Subcutaneous adipose tissue (tissue), 4 donors: ENCODE measurements around the gene CWC27. TPM values are rescaled to one million over a fixed set of nuclear protein-coding genes. Genes with fewer than 3 reads are reported as not detected.

Experiments used
- total RNA-seq, 4 donors: library from RNA; depleted of rRNA; stranded (reverse); fragments of >200 nt; gene quantifications; one replicate each; pipeline ENCODE4 v1.1.0, GENCODE V29; 2016
- TF ChIP-seq, protein P1 (sequence below): fragments of 450-650 bp; IDR thresholded peaks from one replicate; pipeline ENCODE4 v1.5.1; 2016; ENCODE audit warnings: low read depth, mild to moderate bottlenecking, control low read depth, antibody characterized with exemption, moderate library complexity

Gene CWC27
- total RNA-seq, 4 donors from 2014 or later = 9.0 to 17.8 (median 15.2) TPM

DNA sequence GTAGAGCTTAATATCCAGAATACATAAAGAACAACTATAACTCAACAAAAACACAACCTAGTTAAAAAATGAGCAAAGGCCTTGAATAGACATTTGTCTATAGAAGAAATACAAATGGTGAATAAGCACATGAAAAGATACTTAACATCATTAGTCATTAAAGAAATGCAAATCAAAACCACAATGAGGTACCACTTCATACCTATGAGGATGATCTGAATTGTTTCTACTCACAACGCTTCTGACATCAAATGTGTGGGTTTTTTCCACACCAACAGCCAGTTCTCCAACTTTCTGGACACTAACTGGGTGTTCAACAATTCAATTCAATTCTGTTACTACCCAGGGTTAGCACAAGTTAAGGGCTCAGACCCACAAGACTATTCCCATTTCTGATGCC is 22.3 kb upstream of the CWC27 start:
- TF ChIP-seq, protein P1, sequence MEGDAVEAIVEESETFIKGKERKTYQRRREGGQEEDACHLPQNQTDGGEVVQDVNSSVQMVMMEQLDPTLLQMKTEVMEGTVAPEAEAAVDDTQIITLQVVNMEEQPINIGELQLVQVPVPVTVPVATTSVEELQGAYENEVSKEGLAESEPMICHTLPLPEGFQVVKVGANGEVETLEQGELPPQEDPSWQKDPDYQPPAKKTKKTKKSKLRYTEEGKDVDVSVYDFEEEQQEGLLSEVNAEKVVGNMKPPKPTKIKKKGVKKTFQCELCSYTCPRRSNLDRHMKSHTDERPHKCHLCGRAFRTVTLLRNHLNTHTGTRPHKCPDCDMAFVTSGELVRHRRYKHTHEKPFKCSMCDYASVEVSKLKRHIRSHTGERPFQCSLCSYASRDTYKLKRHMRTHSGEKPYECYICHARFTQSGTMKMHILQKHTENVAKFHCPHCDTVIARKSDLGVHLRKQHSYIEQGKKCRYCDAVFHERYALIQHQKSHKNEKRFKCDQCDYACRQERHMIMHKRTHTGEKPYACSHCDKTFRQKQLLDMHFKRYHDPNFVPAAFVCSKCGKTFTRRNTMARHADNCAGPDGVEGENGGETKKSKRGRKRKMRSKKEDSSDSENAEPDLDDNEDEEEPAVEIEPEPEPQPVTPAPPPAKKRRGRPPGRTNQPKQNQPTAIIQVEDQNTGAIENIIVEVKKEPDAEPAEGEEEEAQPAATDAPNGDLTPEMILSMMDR = no peak

GRCh38 chr5:64749385-64749784 is 19.3 kb upstream of the CWC27 start:
- TF ChIP-seq, protein P1 = no peak

DNA sequence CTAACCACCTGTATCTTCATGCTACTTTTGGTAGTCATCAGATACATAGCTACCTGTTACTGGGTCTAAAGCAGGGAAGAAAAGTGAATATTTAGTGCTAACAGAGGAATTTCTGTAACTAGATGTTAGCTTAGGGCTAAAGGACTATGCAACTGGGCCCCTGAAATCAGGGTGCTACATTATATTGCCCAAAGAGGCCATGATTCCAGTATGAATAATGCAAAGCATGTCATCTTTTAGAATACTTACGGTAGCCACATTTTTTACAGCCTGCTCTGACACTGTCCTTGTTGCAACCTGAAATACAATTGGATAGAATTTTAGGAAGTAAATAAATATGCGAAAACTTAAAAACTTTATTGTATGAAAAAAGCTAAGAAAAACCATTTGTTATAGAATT is 14.7 kb upstream of the CWC27 start:
- TF ChIP-seq, protein P1 = no peak

DNA sequence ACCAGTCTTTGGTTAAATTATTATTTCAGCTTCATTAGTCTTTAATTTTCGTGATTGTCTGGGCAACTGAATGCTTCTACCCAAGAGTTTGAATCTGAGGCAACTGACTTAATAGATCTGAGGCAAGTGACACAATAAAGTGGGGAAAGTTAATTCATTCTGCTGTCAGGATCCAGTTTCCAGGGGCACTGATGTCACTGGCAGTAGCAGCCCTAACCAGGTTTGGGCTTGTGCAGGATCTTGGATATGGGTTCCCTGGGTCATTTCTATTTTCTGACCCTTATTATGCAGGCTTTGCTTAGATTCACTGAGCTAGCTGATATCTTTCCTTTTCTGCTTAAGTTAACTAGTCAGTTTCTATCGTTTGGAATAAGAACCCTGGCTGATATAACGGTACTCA is 9.8 kb upstream of the CWC27 start:
- TF ChIP-seq, protein P1 = no peak

GRCh38 chr5:64759960-64760660 is 8.6 kb upstream of the CWC27 start:
- TF ChIP-seq, protein P1 = no peak

- TF ChIP-seq, protein P1 = no peak
These were observed 4.7 kb upstream of the CWC27 start for GRCh38 chr5:64763948-64764503.

DNA sequence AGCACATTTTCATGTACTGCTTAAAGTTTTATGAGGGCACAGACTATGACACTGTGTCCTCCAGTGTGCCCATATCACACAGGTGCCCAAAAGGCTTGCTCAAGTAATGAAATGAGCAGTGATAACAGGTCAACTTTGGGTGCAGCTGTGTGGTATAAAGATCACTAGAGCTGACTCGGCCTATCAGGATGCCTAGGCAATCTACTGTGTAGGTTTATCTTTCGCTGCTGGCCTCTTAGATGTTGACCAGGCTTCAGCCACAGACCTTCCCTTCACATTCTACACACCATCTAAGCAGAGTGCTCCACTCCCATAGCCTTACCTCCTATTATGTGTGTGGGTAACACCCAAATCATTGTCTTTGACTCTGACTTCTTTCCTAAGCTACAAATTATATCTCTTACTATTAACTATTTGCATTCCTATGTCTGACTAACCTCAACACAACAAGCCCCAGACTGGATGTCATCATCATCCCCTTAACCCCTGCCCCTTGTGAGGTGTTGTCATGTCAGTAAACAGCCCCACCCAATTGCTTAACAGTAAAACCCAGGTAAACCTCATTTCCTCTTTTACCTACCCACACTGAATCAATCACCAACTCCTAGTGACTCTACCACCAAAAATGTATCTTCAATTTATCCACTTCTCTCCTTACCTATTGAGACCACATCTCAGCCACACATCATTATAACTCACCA is 2.8 kb upstream of the CWC27 start:
- TF ChIP-seq, protein P1 = no peak
